Brain pericyte (primary cell): ENCODE measurements around the gene SPATA6.
"Not testable (repeated sequence)": the region's sequence is repeated elsewhere in the genome, so short reads cannot be mapped to it uniquely, and the experiment has no call there.

Source experiments
- DNase-seq: peaks from one replicate; pipeline ENCODE4 v3.0.0-alpha.2; 2012; ENCODE audit warnings: low read depth, low spot score

The SPATA6 gene

GRCh38 chr1:48462716-48463302, 9.2 kb downstream of the SPATA6 start:
- DNase-seq: no peak

GRCh38 chr1:48450505-48450904, 21.5 kb downstream of the SPATA6 start:
- no peak for DNase-seq

GRCh38 chr1:48448932-48449331, 23.1 kb downstream of the SPATA6 start:
- DNase-seq: no peak

GRCh38 chr1:48444186-48444585, 27.8 kb downstream of the SPATA6 start:
- DNase-seq: not testable (repeated sequence)

GRCh38 chr1:48442864-48443619, 29.0 kb downstream of the SPATA6 start:
- DNase-seq: no peak

- DNase-seq: not testable (repeated sequence)
Measured at GRCh38 chr1:48440786-48441185, 31.2 kb downstream of the SPATA6 start.

- no peak for DNase-seq
Measured at GRCh38 chr1:48439380-48439779, 32.6 kb downstream of the SPATA6 start.

GRCh38 chr1:48437379-48437778, 34.6 kb downstream of the SPATA6 start:
- not testable (repeated sequence) for DNase-seq

GRCh38 chr1:48435312-48436002, 36.5 kb downstream of the SPATA6 start:
- DNase-seq: not testable (repeated sequence)

GRCh38 chr1:48430832-48431231, 41.2 kb downstream of the SPATA6 start:
- DNase-seq: no peak

- no peak for DNase-seq
Measured at GRCh38 chr1:48422009-48422408, 50.0 kb downstream of the SPATA6 start.

GRCh38 chr1:48418742-48419141, 53.3 kb downstream of the SPATA6 start:
- no peak for DNase-seq

- no peak for DNase-seq
Measured at GRCh38 chr1:48415050-48415449, 57.0 kb downstream of the SPATA6 start.

GRCh38 chr1:48414264-48414663, 57.7 kb downstream of the SPATA6 start:
- DNase-seq: no peak

GRCh38 chr1:48405940-48406339, 66.1 kb downstream of the SPATA6 start:
- DNase-seq: no peak

GRCh38 chr1:48405400-48405799, 66.6 kb downstream of the SPATA6 start:
- DNase-seq: no peak

GRCh38 chr1:48402599-48402998, 69.4 kb downstream of the SPATA6 start:
- no peak for DNase-seq

GRCh38 chr1:48396208-48396607, 75.8 kb downstream of the SPATA6 start:
- no peak for DNase-seq

- DNase-seq: no peak
Measured at GRCh38 chr1:48391926-48392325, 80.1 kb downstream of the SPATA6 start.

- DNase-seq: no peak
Measured at GRCh38 chr1:48387409-48387808, 84.6 kb downstream of the SPATA6 start.

- no peak for DNase-seq
Measured at GRCh38 chr1:48374785-48375184, 97.2 kb downstream of the SPATA6 start.

- DNase-seq: no peak
Measured at GRCh38 chr1:48371598-48371997, 100.4 kb downstream of the SPATA6 start.

- no peak for DNase-seq
Measured at GRCh38 chr1:48362901-48363300, 109.1 kb downstream of the SPATA6 start.
